RWPE1 (cell line): Measurements from ENCODE around the gene RNU1-3.
"Not testable (repeated sequence)": the region's sequence is repeated elsewhere in the genome, so short reads cannot be mapped to it uniquely, and the experiment has no call there.

Source experiments
- CTCF ChIA-PET: fragments of 350-600 bp; sonication (Branson Sonifier 250); formaldehyde crosslinking; extraction: SDS; loops from one replicate; lab custom pipeline; 2021; lab: Yijun Ruan, JAX
- POLR2A ChIA-PET: fragments of 400-600 bp; formaldehyde crosslinking; extraction: SDS; loops from one replicate; lab custom pipeline; 2020; ENCODE audit warnings: antibody characterized with exemption; ENCODE audit not compliant: low non-redundant PET; lab: Yijun Ruan, JAX
- DNase-seq: peaks from one replicate; pipeline ENCODE4 v3.0.0; 2012; ENCODE audit warnings: low spot score
- H3K27ac ChIP-seq: fragments of 450-650 bp; 2 replicates; pipeline ENCODE4 v1.5.1; 2017
- TF ChIP-seq, protein P1 (sequence below): fragments of 450-650 bp; conservative IDR thresholded peaks from 2 replicates; pipeline ENCODE4 v1.5.1; 2017; ENCODE audit warnings: low read depth, mild to moderate bottlenecking

RNU1-3 gene

DNA sequence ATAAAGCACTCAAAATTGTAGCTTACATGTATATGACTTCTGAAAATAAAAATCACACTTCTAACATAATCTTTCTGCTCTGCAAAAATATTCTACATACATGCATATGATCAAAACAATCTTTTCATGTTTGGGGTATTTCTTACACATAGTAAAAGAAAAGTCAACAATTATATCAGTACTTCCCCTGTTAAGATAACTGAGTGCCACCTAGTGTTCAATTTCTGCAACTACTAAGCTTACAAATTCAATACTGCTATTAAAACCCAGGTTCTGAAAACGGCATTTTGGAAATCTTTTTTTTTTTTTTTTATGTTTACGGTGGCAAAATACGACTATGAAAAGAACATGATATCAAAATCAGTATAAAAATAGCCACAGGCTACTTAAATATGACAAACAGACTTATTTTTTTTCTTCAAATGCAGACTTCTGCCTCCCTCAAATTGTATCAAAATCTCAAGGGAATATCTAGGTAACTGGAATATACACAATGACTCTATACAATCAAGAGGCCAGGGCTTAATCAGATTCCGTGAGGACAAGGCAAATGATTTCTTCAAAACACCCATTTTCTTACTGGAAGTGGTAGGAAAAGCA is 18.1 kb upstream of the RNU1-3 start:
- DNase-seq, CTCF ChIA-PET, POLR2A ChIA-PET, H3K27ac ChIP-seq: not testable (repeated sequence)

DNA sequence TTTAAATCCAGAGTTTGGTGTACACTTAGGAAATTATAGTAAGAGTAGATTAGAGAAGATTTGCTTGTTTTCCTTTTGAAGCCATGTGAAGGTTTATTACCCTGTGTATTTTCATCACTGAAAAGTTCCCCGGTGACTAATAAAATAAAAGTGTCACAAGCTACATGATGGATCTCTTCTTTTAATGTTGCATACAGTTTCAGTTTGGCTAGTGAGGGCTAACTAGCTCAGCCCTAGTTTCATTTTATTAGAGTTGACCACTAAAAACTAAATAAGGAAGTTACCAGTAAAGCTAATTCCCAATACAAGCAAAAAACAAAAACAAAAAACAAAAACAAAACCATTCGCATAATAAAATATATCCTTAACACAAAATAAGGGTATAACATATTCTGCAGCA is 17.4 kb upstream of the RNU1-3 start:
- CTCF ChIA-PET = not testable (repeated sequence)

DNA sequence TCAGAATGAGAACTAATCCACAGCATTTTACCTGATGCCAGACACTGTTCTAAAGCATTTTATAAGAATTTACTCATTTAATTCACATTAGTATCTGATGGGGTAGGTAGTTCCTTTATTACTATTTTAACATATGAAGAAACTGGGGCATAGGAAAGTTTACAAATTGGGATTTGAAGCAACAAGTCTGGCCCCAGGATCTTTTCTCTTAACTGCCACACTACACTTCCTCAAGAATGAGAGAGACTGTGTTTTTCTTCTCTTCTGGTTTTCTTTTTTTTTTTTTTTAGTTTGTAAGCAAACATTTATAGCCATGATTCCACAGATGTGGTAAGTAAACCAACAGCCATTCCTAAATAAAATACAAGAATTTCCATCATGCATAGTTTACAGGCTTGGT is 16.1 kb upstream of the RNU1-3 start:
- POLR2A ChIA-PET, DNase-seq, H3K27ac ChIP-seq, CTCF ChIA-PET: not testable (repeated sequence)

More for the DNA sequence above, 17.4 kb upstream of the RNU1-3 start:
- DNase-seq, POLR2A ChIA-PET, H3K27ac ChIP-seq: not testable (repeated sequence)

DNA sequence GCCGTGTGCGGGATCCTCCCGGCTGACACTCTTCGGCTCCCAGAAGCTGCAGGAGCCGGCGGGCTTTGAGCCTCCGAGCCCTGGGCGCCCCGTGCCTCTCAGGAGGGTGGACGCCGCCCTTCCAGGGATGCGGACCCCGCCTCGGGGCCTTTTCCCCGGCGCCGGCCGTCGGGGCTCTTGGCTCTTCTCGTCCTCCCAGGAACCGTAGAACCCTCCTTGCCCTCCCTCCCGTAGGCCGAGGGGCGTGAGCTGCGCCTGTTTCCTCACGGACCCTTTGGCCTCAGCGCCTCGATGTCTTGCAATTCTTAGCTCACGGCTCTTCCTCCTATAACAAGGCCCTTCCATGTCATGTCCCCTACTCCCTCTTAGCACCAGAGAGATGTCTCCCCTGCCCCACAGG is 13.6 kb upstream of the RNU1-3 start:
- POLR2A ChIA-PET = not testable (repeated sequence)

DNA sequence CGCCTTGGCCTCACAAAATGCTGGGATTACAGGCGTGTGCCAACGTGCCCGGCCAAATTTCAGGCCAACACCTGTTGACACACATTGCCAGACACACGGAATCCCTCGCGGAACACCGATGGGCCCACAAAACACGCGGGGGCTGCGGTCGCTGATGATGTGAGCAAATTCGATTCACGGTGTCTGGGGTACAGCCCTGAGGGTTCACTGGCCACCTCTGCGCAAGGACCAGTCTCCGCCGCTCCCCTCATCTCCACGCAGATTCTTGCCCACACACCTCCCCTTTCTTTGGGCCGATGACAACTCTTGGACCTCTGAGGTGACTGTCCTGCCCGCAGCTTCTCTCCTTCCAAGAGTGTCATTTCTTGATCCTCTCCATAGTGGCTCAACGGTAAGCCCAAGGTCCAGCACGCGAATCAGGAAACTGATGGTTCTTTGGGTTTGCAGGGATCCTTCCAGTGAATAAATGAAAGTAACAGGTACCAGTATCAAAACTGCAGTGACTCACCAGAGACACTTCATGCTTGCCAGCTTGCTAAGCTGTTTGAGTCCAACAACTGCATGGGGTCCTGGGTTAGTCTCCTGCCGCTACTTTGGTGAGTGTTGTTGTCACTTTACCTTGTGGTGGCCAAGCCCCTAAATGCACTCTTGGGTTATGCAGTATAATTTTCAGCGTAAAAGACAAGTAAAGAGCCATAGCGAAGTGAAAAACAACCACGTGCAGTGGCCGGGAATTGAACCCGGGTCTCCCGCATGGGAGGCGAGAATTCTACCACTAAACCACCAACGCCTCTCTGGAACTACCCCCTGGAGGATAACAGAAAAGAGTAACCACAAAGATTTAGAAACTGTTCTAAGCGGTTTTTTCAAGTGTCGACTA is 11.0 kb upstream of the RNU1-3 start:
- no peak overlapping the region for H3K27ac ChIP-seq
- POLR2A ChIA-PET = no interaction called here
- CTCF ChIA-PET = interaction anchor here (0.8 kb wide), 1 partner anchor 26 kb away, joined by 3 read pairs; no protein-coding TSS in a partner anchor
- peak; percentile 53 for DNase-seq
- TF ChIP-seq, protein P1, sequence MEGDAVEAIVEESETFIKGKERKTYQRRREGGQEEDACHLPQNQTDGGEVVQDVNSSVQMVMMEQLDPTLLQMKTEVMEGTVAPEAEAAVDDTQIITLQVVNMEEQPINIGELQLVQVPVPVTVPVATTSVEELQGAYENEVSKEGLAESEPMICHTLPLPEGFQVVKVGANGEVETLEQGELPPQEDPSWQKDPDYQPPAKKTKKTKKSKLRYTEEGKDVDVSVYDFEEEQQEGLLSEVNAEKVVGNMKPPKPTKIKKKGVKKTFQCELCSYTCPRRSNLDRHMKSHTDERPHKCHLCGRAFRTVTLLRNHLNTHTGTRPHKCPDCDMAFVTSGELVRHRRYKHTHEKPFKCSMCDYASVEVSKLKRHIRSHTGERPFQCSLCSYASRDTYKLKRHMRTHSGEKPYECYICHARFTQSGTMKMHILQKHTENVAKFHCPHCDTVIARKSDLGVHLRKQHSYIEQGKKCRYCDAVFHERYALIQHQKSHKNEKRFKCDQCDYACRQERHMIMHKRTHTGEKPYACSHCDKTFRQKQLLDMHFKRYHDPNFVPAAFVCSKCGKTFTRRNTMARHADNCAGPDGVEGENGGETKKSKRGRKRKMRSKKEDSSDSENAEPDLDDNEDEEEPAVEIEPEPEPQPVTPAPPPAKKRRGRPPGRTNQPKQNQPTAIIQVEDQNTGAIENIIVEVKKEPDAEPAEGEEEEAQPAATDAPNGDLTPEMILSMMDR = no peak

More for the DNA sequence above, 13.6 kb upstream of the RNU1-3 start:
- DNase-seq, CTCF ChIA-PET, H3K27ac ChIP-seq: not testable (repeated sequence)

DNA sequence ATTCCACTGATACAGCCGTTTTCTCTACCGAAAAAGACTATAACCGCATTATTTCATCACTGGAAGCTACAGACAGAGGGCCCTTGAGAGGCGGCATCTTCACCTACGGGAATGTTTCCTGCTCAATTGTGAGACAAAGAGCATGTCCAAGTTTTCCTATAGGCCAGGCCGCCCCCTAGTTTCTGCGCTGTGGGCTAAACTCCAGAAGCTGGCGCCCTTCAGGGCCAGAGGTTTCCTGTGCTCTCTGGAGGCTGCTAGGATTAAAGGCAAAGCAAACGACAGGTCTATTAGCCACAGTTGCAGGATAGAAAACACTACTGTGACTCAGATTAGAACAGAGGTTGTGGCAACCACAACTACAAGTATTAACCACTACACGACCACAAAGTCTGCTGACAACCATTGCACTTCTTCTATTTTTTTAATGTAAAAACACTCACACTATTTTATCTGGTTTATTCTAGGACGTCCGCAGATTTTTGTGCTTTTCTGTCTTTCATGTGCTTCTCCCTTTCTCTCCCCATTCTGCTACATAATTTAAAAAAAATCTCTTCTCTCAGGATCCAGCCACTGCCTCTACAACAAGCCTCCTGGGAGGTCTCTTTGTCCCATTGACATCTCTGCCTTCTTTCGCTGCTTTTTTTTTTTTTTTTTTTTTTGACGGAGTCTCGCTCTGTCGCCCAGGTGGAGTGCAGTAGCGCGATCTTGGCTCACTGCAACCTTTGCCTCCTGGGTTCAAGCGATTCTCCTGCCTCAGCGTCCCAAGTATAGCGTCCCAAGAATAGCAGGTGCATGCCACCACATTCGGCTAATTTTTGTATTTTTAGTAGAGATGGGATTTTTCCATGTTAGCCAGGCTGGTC is 10.1 kb upstream of the RNU1-3 start:
- DNase-seq, H3K27ac ChIP-seq, POLR2A ChIA-PET: not testable (repeated sequence)
- CTCF ChIA-PET = interaction anchor here (0.8 kb wide), 1 partner anchor 27 kb away, joined by 3 read pairs; no protein-coding TSS in a partner anchor

DNA sequence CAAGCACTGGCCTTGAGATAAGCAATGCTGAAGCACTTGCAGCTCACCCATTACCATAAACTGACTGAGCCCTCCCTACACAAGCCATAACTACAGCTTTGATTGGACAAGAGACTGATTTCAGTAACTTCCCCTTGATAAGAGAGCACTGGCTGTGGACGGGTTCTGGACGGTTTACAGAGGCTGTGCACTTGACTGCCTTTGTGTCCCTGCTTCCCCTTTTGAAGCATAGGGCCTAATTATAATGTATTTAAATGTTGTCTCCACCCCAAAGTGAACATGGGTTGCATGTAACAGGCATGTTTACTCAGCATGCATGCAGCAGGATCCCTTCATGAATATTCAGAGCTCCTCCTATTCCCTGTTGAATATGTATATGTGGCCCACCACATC is 8.4 kb upstream of the RNU1-3 start:
- H3K27ac ChIP-seq, CTCF ChIA-PET, DNase-seq, POLR2A ChIA-PET: not testable (repeated sequence)

DNA sequence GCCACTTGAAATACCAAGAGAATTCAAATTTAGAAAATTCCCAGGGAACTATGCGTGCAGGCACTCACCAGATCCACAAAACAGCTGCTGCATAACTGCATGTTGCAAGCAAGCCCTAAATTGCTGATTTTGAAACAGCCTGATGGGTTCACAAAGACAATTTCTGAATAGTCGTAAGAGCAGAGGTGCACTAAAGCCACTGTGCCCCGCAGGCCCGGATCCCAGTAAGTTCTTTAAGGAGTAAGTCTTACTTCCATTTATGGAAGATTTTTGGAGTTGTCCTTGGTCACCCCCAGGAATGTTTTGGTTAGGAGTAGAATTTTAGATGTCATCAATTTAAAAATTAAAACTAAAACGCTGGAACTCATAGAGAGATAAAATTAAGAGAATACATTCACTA is 7.2 kb upstream of the RNU1-3 start:
- DNase-seq, H3K27ac ChIP-seq, POLR2A ChIA-PET, CTCF ChIA-PET: not testable (repeated sequence)

DNA sequence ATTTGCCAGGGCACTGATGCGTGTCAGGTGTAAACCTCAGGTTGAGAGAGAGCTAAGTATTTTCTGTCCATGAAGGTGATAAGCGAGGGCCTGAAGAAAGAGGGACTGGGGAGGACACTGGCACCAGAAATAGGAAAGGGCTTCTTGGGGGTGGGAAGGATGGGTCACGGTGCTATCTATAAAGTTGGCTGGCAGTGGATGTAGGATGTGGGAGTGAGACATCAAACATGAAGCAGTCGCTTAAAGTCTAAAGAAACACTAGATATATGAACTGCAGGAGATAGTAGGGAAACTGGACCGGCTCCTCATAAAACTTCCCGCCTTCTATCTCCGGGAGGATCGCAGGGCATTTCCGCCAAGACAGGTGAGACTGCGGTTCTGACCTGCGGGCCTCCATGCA is 912 bp downstream of the RNU1-3 start:
- DNase-seq, CTCF ChIA-PET, H3K27ac ChIP-seq, POLR2A ChIA-PET: not testable (repeated sequence)

DNA sequence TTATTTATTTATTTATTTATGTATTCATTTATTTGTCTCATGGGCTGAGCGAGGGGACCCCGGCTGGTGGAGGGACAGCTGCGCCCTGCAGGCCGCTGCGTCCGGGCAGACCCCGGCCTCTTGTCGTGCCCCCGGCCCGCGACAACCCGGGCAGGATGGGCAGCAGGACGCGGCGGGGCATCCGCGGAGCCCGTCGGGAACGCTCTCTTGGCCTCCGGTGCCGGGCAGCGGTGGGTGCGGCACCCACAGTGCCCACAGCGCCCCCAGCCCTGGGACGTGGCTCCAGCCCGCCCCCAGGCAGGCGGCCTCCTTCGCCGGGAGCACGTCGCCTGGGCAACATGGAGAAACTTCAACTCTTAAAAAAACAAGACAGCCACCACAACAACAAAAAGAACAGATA is 8.5 kb downstream of the RNU1-3 start:
- DNase-seq, POLR2A ChIA-PET, CTCF ChIA-PET, H3K27ac ChIP-seq: not testable (repeated sequence)

DNA sequence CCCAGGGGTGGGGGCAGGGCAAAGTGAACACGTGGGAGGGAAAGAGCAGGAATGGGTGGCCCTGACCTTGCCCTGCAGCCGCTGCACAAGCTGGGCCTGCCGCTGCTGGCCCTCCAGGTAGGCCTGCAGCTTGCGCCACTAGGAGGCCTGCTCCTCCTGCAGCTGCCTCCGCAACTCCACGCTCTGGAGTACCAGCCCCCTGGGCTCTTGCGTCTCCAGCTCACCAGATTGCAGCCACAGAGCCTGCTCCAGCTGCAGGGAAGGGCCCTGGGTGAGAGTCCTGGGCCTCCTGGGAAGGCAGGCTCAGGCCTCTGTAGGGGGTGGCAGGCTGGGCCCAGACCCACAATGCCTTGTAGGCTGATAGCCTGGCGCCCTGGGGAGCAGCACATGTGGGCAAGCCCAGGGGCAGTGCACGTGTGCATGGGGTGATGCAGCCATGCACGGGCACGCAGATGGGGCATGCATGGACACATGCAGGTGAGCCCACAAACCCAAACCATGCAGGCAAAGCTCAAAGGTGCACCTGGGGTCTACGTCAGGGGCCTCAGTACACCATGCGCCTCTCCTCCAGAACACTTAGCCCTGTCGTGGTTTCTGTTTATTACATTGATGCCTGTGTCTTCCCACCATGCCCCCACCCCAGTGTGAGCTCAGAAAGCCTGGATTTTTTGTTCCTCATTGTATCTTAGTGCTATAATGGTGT is 9.6 kb downstream of the RNU1-3 start:
- CTCF ChIA-PET, H3K27ac ChIP-seq, POLR2A ChIA-PET, DNase-seq: not testable (repeated sequence)

DNA sequence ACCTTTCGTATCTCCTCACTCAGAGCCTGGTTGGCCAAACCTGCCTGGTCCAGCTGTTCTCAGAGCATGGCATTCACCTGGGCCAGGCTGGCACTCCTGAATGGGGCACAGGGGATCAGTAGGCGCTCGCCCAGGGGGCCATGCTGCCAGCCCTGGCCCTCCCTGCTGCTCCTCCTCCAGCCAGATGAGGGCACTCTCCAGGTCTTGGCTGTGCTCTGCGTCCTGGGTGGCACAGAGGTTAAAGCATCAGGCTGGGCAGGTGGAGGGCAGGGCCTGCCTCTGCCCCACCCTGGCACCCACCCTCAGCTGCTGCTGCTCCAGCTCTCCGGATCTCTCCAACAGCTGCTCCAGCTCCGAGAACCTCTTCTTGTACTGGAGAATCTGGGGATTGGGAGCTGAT is 10.2 kb downstream of the RNU1-3 start:
- CTCF ChIA-PET, POLR2A ChIA-PET, H3K27ac ChIP-seq, DNase-seq: not testable (repeated sequence)

DNA sequence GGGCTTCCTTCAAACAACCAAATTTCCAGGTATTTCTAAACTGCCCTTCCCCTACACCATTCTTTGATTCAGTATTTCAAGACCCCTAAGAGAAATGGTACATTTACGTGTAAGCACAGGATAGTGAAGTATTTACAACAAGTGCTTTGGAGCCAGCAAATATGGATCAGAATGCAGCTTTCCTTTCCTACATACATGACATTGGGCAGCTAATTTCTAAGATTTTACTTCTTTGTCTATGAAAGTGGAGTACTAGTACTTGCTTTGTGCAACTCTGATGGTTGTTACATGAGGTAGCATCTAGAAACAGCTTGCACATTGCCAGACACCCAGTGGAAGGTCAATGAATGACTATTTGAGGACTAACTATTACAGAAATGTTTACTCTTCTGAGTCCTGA is 15.2 kb downstream of the RNU1-3 start:
- H3K27ac ChIP-seq, POLR2A ChIA-PET, CTCF ChIA-PET: not testable (repeated sequence)

DNA sequence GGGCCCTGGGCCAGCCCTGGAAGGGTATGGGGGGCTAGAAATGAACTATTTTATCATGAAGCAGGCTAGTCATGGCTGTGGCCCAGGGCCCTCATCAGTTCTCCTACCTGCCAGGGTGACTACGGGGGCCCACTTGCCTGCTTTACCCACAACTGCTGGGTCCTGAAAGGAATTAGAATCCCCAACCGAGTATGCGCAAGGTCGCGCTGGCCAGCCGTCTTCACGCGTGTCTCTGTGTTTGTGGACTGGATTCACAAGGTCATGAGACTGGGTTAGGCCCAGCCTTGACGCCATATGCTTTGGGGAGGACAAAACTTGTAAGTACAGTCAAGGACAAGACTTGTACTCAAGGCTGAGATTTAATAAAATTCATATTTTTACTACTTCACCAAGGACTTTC is 16.8 kb downstream of the RNU1-3 start:
- H3K27ac ChIP-seq, DNase-seq, POLR2A ChIA-PET, CTCF ChIA-PET: not testable (repeated sequence)

More for the DNA sequence above, 15.2 kb downstream of the RNU1-3 start:
- DNase-seq = not testable (repeated sequence)

DNA sequence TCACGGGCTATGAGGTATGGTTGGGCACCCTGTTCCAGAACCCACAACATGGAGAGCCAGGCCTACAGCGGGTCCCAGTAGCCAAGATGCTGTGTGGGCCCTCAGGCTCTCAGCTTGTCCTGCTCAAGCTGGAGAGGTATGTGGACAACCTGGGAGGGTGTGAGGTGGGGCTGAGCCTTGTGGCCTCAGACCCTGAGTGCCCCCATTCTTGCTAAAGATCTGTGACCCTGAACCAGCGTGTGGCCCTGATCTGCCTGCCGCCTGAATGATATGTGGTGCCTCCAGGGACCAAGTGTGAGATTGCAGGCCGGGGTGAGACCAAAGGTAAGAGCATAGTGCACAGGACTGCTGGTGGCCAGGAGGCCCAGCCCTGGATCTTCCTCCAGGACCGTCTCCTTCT is 17.4 kb downstream of the RNU1-3 start:
- DNase-seq, H3K27ac ChIP-seq, CTCF ChIA-PET, POLR2A ChIA-PET: not testable (repeated sequence)
